Neuronal stem cell (in vitro differentiated cells): Measurements from ENCODE around the gene PRIMPOL.
"Not testable (repeated sequence)": the region's sequence is repeated elsewhere in the genome, so short reads cannot be mapped to it uniquely, and the experiment has no call there.

ENCODE experiments used
- DNase-seq: peaks from one replicate; pipeline ENCODE4 v3.0.0-alpha.2; 2013; ENCODE audit warnings: low spot score
- H2AFZ ChIP-seq: one replicate; pipeline ENCODE4 v1.6.1; 2013; ENCODE audit warnings: mild to moderate bottlenecking, low read length, inconsistent platforms
- H2AK5ac ChIP-seq: 2 replicates; pipeline ENCODE4 v1.6.1; 2013; ENCODE audit warnings: low read depth, mild to moderate bottlenecking, inconsistent platforms, low read length, moderate library complexity, mixed read lengths
- H2BK120ac ChIP-seq: 2 replicates; pipeline ENCODE4 v1.6.1; 2013; ENCODE audit warnings: low read depth, mild to moderate bottlenecking, inconsistent platforms, low read length, moderate library complexity, mixed read lengths
- H2BK12ac ChIP-seq: one replicate; pipeline ENCODE4 v1.6.1; 2013; ENCODE audit warnings: low read length, inconsistent platforms
- H2BK15ac ChIP-seq: 2 replicates; pipeline ENCODE4 v1.6.1; 2013; ENCODE audit warnings: mild to moderate bottlenecking, low read length, inconsistent platforms, mixed read lengths
- H2BK5ac ChIP-seq: one replicate; pipeline ENCODE4 v1.6.1; 2013; ENCODE audit warnings: inconsistent platforms, mild to moderate bottlenecking, low read length, moderate library complexity
- H3K14ac ChIP-seq: one replicate; pipeline ENCODE4 v1.6.1; 2013; ENCODE audit warnings: low read length, inconsistent platforms
- H3K18ac ChIP-seq: 2 replicates; pipeline ENCODE4 v1.6.1; 2013; ENCODE audit warnings: low read length, inconsistent platforms
- H3K23ac ChIP-seq: 2 replicates; pipeline ENCODE4 v1.6.1; 2013; ENCODE audit warnings: low read depth, mild to moderate bottlenecking, mixed read lengths, low read length, inconsistent platforms; ENCODE audit not compliant: poor library complexity
- H3K27ac ChIP-seq: replicated peaks from 3 replicates; pipeline ENCODE4 v1.5.1; 2013; ENCODE audit warnings: low read length, inconsistent platforms
- H3K27me3 ChIP-seq, 3 experiments: 2 replicates each; pipeline ENCODE4 v1.6.1; 2013; ENCODE audit warnings: low read length in 3 of 3, mild to moderate bottlenecking in 2 of 3, inconsistent platforms in 1 of 3, low read depth in 1 of 3, mixed read lengths in 1 of 3, moderate library complexity in 1 of 3; ENCODE audit not compliant: control insufficient read depth in 3 of 3, insufficient read depth in 3 of 3
- H3K36me3 ChIP-seq, 2 donors: replicated peaks in 1 of 2; 2 replicates each; pipeline ENCODE4 v1.6.1; 2013; ENCODE audit warnings: low read length in 2 of 2; ENCODE audit not compliant: control insufficient read depth in 2 of 2, insufficient read depth in 2 of 2
- H3K4ac ChIP-seq: 2 replicates; pipeline ENCODE4 v1.6.1; 2013; ENCODE audit warnings: inconsistent platforms, mild to moderate bottlenecking, low read length, moderate library complexity
- H3K4me1 ChIP-seq, 2 donors: 1 replicate in 1 of 2; 2 replicates in 1 of 2; pipeline ENCODE4 v1.6.1; 2013; ENCODE audit warnings: low read length in 2 of 2, low read depth in 1 of 2; ENCODE audit not compliant: control insufficient read depth in 2 of 2, insufficient read depth in 1 of 2
- H3K4me2 ChIP-seq: one replicate; pipeline ENCODE4 v1.6.1; 2013; ENCODE audit warnings: mild to moderate bottlenecking, low read length, inconsistent platforms; ENCODE audit not compliant: insufficient read depth, poor library complexity, severe bottlenecking
- H3K4me3 ChIP-seq, 2 donors: 2 replicates each; pipeline ENCODE4 v1.5.1; 2013; ENCODE audit warnings: low read length in 2 of 2, mild to moderate bottlenecking in 2 of 2, inconsistent platforms in 1 of 2, moderate library complexity in 1 of 2
- H3K79me1 ChIP-seq: one replicate; pipeline ENCODE4 v1.6.1; 2013; ENCODE audit warnings: low read depth, mild to moderate bottlenecking, inconsistent platforms, low read length, moderate library complexity
- H3K9ac ChIP-seq: one replicate; pipeline ENCODE4 v1.6.1; 2013; ENCODE audit warnings: mild to moderate bottlenecking, low read depth, low read length, inconsistent platforms; ENCODE audit not compliant: poor library complexity
- H3K9me3 ChIP-seq, 2 donors: replicated peaks in 1 of 2; 2 replicates each; pipeline versions ENCODE3 to v1.6.1; 2013; ENCODE audit warnings: low read length in 2 of 2, mild to moderate bottlenecking in 2 of 2, inconsistent platforms in 1 of 2, low read depth in 1 of 2, mixed read lengths in 1 of 2, moderate library complexity in 1 of 2; ENCODE audit not compliant: control insufficient read depth in 2 of 2, insufficient read depth in 1 of 2
- H4K8ac ChIP-seq: one replicate; pipeline ENCODE4 v1.6.1; 2013; ENCODE audit warnings: low read depth, mild to moderate bottlenecking, inconsistent platforms, low read length, moderate library complexity
- H4K91ac ChIP-seq: one replicate; pipeline ENCODE4 v1.6.1; 2013; ENCODE audit warnings: low read length, low read depth, mild to moderate bottlenecking, inconsistent platforms; ENCODE audit not compliant: poor library complexity
- WGBS, 2 donors: extraction: QIAGEN DNeasy Blood & Tissue Kit; methylation state at CpG; one replicate each; pipeline ENCODE4 v1.1.7; 2013; ENCODE audit warnings: missing lambda C conversion rate in 2 of 2, mixed read lengths in 1 of 2; ENCODE audit not compliant: insufficient read length in 2 of 2, insufficient replicate concordance in 1 of 2; ENCODE audit errors: extremely low coverage in 2 of 2; 5-methylcytosine and 5-hydroxymethylcytosine counted together

PRIMPOL gene

GRCh38 chr4:184740980-184741391, 91.4 kb downstream of the PRIMPOL start:
- H3K79me1 ChIP-seq: peaks cover 2% of the 10 kb centered on the region
- H3K36me3 ChIP-seq: peaks cover 0 to 1% of the 10 kb centered on the region in 2 donors

DNA sequence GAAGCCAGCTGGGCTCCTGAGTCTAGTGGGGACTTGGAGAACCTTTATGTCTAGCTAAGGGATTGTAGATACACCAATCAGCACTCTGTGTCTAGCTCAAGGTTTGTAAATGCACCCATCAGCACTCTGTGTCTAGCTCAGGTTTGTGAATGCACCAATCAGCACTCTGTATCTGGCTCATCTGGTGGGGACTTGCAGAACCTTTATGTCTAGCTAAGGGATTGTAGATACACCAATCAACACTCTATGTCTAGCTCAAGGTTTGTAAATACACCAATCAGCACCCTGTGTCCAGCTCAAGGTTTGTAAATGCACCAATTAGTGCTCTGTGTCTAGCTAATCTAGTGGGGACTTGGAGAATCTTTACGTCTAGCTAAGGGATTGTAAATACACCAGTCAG, 92.1 kb downstream of the PRIMPOL start:
- not testable (repeated sequence) for H3K9me3 ChIP-seq, H3K4me3 ChIP-seq, H3K18ac ChIP-seq, H2AFZ ChIP-seq, H3K27ac ChIP-seq, H3K36me3 ChIP-seq, H4K8ac ChIP-seq, H3K4ac ChIP-seq, H3K23ac ChIP-seq, H2AK5ac ChIP-seq, H2BK12ac ChIP-seq, H2BK120ac ChIP-seq, DNase-seq, H2BK5ac ChIP-seq, H3K79me1 ChIP-seq, H3K27me3 ChIP-seq, H3K4me2 ChIP-seq, H3K14ac ChIP-seq, H3K4me1 ChIP-seq, H2BK15ac ChIP-seq, H4K91ac ChIP-seq, H3K9ac ChIP-seq
- WGBS, 2 donors: no CpG with 5 or more reads among the region's 1 CpG

More at GRCh38 chr4:184740980-184741391, 91.4 kb downstream of the PRIMPOL start:
- no peak overlapping the region for H3K4me3 ChIP-seq
- DNase-seq: no peak
- no peaks in the 10 kb centered on the region for H3K4me1 ChIP-seq
- no peak overlapping the region for H2BK15ac ChIP-seq
- H3K9me3 ChIP-seq: peaks cover 4% of the 10 kb centered on the region in 2 donors
- H3K18ac ChIP-seq: no peak overlapping the region
- no peak overlapping the region for H2BK120ac ChIP-seq
- H3K23ac ChIP-seq: no peak overlapping the region
- no peak overlapping the region for H3K14ac ChIP-seq
- H3K4me2 ChIP-seq: no peak overlapping the region
- H2AFZ ChIP-seq: no peak overlapping the region
- H3K27me3 ChIP-seq: peaks cover 0 to 4% (median 0%) of the 10 kb centered on the region in 3 experiments
- no peak overlapping the region for H2BK5ac ChIP-seq
- no peak overlapping the region for H4K8ac ChIP-seq
- H3K27ac ChIP-seq: no peak overlapping the region
- no peak overlapping the region for H2AK5ac ChIP-seq
- no peak overlapping the region for H3K9ac ChIP-seq
- no CpG with 5 or more reads among the region's 20 CpGs for WGBS, 2 donors
- H4K91ac ChIP-seq: no peak overlapping the region
- H2BK12ac ChIP-seq: no peak overlapping the region
- no peak overlapping the region for H3K4ac ChIP-seq

DNA sequence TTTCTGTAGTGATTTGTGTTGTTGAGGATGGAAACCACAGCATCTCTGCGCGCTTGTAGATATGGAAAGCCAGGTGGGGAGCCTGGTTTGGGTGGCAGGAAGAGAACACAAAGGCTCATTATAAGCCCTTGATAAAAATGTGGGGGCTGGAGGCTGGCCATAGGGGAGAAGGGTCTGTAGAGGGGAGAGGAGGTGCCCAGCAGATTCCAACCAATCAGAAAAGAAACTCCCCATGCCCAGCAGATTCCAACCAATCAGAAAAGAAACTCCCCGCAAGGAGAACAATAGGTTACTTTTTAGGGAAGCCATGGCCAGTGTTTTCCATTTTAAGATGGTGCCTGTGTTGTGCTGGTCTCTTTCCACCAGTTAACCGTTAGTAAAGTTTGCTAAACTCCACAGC, 94.1 kb downstream of the PRIMPOL start:
- H3K36me3 ChIP-seq: peaks cover 0 to 1% of the 10 kb centered on the region in 2 donors
- no peak overlapping the region for H3K4me3 ChIP-seq
- H3K27me3 ChIP-seq: peaks cover 0 to 5% (median 0%) of the 10 kb centered on the region in 3 experiments
- H3K9me3 ChIP-seq: peaks cover 4% of the 10 kb centered on the region in 2 donors
- peak overlapping the region; percentile 56 for H2AFZ ChIP-seq
- no peak overlapping the region for H2BK15ac ChIP-seq
- H3K9ac ChIP-seq: no peak overlapping the region
- H3K23ac ChIP-seq: no peak overlapping the region
- no peak overlapping the region for H3K4ac ChIP-seq
- no peaks in the 10 kb centered on the region for H3K79me1 ChIP-seq
- peaks cover 3 to 17% of the 10 kb centered on the region in 2 donors for H3K4me1 ChIP-seq
- WGBS, 2 donors: no CpG with 5 or more reads among the region's 4 CpGs
- H3K4me2 ChIP-seq: no peak overlapping the region
- no peak overlapping the region for H4K8ac ChIP-seq
- no peak overlapping the region for H2AK5ac ChIP-seq
- no peak overlapping the region for H2BK12ac ChIP-seq
- no peak overlapping the region for H2BK120ac ChIP-seq
- no peak overlapping the region for H3K14ac ChIP-seq
- no peak overlapping the region for H3K18ac ChIP-seq
- no peak overlapping the region for H3K27ac ChIP-seq
- DNase-seq: no peak
- no peak overlapping the region for H4K91ac ChIP-seq
- no peak overlapping the region for H2BK5ac ChIP-seq

GRCh38 chr4:184744236-184744635, 94.7 kb downstream of the PRIMPOL start:
- no peak overlapping the region for H2AK5ac ChIP-seq
- H4K8ac ChIP-seq: no peak overlapping the region
- no peak overlapping the region for H3K4me3 ChIP-seq
- peaks cover 0 to 5% (median 0%) of the 10 kb centered on the region in 3 experiments for H3K27me3 ChIP-seq
- H4K91ac ChIP-seq: no peak overlapping the region
- no peak for DNase-seq
- H3K27ac ChIP-seq: no peak overlapping the region
- H3K23ac ChIP-seq: no peak overlapping the region
- no peak overlapping the region for H3K4me2 ChIP-seq
- H3K18ac ChIP-seq: no peak overlapping the region
- H3K14ac ChIP-seq: no peak overlapping the region
- no peak overlapping the region for H2BK12ac ChIP-seq
- H2AFZ ChIP-seq: peak overlapping the region; percentile 56
- no CpG with 5 or more reads among the region's 10 CpGs for WGBS, 2 donors
- H3K36me3 ChIP-seq: peaks cover 0 to 1% of the 10 kb centered on the region in 2 donors
- H3K9ac ChIP-seq: no peak overlapping the region
- H2BK15ac ChIP-seq: no peak overlapping the region
- no peaks in the 10 kb centered on the region for H3K79me1 ChIP-seq
- H2BK120ac ChIP-seq: no peak overlapping the region
- H3K4me1 ChIP-seq: peaks cover 3 to 18% of the 10 kb centered on the region in 2 donors
- H3K9me3 ChIP-seq: peaks cover 4% of the 10 kb centered on the region in 2 donors
- no peak overlapping the region for H3K4ac ChIP-seq
- H2BK5ac ChIP-seq: no peak overlapping the region
